Cardiac septum (tissue), 1 donor: Measurements from ENCODE around the gene SH3BGR. TPM values are rescaled to one million over a fixed set of nuclear protein-coding genes. Genes with fewer than 3 reads are reported as not detected.

Source experiments
- DNase-seq: peaks from one replicate; pipeline ENCODE4 v3.0.0-alpha.2; 2020; ENCODE audit warnings: low spot score
- intact Hi-C: fragments of 100-400 bp; cut with DNase I; formaldehyde crosslinking; loops from one replicate; pipeline ENCODE4 v1.14.0; 2022
- total RNA-seq: library from RNA; stranded (reverse); fragmentation: NEBNext Ultra II Directional; extraction: Animal tissue kit (Norgen Biotek cat#: 25700); gene quantifications from one replicate; pipeline ENCODE4 v1.2.1, GENCODE V29; 2021
- donor health status: DM: no; HTN: no; CAD: no.

SH3BGR gene
- total RNA-seq, 1 donor from 2014 or later: 209 TPM

DNA sequence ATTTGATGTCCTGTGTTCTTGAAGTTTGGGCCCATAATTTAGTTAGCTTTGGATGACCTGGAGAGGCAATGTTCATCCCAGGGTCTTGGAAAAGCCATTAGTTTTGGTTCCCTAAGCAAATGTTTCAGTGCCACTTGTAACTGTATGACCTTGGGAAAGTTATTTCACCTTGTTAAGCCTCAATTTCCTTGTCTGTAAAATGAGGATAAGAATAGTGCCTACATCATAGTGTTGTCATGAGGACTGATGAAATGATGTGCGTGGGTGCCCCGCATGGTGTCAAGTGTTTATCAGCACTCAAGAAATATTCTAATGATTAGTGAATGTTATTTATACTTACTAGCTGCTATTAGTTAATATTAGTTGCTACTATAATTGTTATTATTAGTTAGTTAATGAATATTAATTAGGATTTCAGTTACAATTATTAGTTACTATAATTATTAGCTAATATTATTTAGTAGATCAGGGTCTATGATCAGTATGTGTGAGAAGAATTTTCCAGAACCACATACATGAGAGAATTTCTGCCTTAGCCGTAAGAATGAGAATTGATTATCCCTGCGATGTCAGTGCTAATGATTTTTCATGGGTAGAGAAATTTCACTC, 1.9 kb downstream of the SH3BGR start:
- intact Hi-C loops: no loop called here
- no peak for DNase-seq

DNA sequence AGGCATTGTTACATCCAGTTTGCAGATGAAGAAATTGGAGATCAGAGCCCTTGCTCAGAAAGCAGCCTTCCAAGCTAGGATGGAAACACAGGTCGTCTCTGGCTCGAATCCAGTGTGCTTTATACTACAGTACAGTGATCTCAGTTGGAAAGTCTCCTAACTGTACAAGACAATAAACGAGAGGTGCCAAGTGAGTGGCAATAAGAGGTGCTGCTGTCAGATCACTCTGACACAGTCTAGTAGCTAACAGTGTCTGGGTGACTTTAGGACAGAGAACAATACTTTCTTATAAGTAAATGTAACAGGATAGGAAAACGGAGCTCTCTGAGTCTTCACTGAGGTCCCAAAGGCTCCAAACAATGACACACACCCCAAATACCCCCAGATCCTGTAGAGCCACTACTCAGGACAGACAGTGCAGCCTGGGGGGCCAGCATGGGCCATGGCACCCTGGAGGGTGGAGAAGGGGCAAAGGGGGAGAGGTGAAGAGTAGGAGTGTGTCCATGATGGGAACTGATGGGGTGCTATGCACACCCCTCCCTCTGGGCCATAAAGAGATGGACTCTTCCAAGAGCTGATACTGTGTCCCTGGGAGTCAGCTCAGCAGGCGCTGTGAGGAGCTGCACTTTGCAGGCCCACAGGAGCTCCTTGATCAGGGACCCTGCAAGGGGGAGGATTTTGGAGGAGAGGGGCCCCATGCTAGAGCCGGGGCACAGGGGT, 3.3 kb downstream of the SH3BGR start:
- intact Hi-C loops: no loop called here
- DNase-seq: no peak

DNA sequence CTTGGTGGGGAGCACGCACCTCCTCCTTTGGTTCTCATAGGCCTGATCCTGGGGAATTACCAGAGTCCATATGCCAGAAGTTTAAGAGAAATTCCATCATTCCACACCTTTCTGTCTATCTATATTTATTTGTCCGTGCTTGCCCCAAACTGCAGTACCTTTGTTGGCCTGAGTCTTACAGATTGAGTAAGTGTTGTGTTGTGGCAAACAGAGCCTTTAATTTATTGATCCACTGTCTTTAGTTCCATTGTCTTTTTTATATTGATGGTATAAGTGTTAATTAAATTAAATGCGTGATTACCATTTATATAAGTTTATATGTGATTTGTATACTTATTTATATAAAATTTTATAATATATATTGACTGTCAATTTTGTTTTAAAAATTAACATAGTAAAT, 4.9 kb downstream of the SH3BGR start:
- intact Hi-C loops: no loop called here
- no peak for DNase-seq

DNA sequence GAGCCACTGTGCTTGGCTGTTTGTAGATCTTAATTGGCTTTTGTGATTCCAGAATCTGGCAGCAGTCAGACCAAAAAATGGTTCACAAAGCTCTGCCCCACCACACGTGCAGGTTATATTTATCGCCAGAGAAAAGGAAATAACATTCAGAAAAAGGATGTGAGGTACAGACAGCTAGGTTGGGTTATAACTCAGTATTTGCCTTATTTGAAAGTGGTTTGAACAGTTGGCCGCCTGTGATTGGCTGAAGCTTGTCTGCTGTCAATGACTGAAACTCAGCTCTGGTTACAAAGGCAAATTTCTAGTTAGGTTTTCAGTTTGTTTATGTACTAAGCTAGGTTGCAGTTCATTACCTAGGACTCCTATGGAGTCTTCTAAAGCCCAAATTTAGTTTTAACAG, 9.6 kb downstream of the SH3BGR start:
- intact Hi-C loops: no loop called here
- no peak for DNase-seq

DNA sequence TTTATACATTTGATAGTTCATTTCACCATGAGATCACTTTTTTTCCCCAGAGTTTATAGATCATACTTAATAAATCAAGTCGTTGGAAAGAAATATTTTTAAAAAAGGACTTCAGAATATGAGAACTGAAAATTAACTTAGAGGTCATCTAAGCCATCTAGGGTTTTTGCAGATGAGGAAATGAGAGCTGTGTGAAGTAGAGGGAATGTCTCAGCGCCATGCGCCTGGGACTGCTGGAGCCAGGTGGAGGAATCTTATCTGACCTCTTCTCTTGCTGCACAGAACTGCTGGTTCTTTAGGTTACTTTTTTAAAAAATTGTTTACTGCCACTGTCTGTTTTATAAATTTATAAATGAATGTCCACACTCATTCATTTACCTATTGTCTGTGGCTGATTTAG, 11.5 kb downstream of the SH3BGR start:
- DNase-seq: no peak
- intact Hi-C loops: no loop called here

DNA sequence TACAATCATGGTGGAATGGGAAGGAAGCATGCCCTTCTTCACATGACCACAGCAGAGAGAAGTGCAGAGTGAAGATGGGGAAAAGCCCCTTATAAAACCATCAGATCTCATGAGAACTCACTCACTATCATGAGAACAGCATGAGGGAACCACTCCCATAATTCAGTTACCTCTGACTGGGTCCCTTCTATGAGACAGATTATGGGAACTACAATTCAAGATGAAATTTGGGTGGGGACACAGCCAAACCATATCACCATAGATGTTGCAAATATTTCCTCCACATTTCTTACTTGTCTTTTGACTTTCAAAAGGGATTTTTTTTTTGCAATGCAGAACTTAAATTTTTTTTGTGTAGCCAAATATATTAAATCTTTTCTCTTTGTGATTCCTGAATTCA, 14.8 kb downstream of the SH3BGR start:
- DNase-seq: no peak
- intact Hi-C loops: no loop called here

DNA sequence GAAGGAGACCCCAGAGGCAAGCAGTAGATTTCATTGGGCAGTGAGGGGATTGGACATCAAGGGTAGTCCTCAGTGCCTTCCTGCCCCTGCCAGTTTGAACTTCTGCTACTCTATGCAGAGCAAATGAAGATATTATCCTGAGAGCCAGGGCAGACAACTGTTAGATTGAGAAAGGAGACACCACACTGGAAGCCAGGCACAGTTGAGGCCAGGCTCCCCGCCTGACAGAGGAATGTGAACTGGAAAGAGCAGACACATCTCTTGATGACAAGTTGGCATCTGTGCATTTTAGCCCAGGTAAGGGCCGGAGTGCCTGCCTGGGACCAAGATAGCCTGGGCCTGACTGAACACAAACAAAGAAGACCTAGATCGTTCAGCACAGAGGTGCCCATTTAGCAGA, 16.0 kb downstream of the SH3BGR start:
- intact Hi-C loops: no loop called here
- no peak for DNase-seq

DNA sequence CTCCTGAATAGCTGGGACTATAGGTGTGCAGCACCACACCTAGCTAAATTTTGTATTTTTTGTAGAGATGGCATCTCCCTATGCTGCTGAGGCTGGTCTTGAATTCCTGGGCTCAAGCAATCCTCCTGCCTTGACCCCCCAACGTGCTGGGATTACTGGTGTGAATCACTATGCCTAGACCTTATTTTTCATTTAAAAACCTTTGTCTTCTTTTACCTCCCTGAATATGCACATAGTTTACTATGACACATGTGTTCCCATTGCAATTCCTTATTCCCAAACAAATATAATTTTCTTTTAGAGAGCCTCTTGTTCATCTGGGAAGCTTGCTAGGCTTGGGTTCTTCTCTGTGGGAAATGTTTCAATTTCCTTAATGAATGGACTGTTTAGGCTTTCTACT, 16.8 kb downstream of the SH3BGR start:
- no peak for DNase-seq
- intact Hi-C loops: no loop called here

DNA sequence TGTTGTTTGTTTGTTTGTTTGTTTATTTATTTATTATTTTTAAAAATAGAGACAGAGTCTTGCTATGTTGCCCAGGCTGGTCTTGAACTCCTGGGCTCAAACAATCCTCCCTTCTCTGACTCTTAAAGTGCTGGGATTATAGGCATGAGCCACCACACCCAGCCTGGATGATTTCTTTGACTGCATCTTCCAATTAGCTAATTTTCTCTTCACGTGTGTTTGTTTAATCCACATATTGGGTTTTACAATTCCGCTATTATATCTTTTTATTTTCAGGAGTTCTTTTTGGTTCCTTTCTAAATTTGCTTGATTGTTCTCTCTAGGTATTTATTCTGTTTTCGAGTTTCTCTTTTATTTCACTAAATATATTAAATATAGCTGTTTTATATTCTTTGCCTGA, 19.8 kb downstream of the SH3BGR start:
- intact Hi-C loops: no loop called here
- DNase-seq: no peak

DNA sequence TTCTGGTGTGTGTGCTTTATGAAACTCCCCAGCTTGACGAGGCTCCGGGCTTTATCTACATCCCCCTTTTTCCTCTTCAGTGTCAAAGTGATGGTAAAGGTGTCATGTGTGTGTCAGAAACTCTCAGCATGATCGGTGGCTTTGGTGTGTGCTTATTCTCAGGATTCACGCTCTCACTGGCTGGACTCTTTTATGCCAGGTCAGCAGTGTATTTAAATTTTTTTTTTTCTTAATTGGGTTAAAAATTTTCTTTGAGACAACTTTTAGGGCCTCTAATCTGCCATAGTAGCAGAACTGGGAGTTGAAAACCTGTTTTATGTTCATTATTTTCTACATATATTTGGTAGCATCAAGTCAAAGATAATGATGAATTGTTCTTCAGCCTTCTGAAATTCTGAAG, 21.0 kb downstream of the SH3BGR start:
- no peak for DNase-seq
- intact Hi-C loops: no loop called here

DNA sequence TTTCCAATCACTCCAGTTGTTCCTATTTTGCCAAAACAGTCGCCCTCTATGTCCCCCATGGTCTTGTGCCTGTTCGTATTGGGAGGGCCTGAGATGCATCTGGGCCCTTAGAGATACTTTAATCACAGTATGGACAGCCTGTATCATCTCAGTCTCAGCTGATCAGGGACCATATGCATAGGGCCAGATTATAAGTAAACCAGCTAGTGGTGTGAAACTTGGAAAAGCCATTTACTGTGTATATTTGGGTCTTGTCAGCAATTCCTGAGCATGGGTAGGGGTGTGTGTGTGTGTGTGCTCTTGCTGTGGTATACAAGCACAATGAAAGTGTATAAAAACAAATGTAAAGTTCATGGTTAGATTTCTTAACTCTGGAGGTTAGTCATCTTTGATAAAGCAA, 22.8 kb downstream of the SH3BGR start:
- intact Hi-C loops: no loop called here
- DNase-seq: no peak

DNA sequence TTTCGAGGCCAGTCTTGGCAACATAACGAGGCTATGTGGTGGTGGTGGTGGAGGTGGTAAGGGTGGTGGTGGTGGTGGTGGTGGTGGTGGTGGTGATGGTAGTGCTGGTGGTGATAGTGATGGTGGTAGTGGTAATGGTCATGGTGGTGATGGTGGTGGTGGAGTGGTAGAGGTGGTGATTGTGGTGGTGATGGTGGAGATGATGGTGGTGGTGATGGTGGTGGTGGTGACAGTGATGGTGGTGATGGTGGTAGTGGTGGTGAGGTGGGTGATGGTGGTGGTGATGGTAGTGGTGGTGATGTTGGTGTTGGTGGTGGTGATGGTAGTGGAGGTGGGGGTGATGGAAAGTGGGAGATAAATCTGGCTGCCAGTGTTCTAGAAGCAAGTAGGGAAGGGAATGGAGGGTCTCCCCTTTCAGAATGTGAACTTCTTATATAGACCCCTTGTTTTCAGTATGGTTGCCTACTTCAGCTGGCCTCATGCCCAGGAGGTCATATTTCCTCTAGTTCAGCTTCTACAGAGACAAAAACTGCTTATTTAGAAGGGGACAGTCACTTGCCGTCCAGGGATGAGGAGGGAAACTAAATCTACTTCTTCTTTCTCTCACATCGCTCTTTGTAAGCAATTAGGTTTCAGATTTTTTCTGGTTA, 27.5 kb downstream of the SH3BGR start:
- DNase-seq: no peak
- intact Hi-C loops: no loop called here

DNA sequence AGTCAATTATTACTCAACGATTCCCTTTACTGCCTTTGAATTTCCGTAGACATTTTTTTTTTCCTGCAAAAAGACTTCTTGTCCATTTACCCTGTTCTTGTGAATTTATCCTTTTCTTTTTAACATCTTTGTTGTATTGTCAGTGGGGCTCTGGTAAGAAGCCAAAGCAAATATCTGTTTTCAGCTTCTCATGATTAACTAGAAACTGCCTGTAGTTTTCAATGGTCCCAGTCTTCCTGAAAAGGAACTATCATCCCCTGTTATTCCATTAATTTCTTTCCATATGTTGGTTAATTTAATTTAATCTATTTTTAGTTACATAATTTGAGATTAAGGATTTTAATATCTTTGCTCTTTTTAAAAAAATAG, 28.0 kb downstream of the SH3BGR start:
- intact Hi-C loops: no loop called here

DNA sequence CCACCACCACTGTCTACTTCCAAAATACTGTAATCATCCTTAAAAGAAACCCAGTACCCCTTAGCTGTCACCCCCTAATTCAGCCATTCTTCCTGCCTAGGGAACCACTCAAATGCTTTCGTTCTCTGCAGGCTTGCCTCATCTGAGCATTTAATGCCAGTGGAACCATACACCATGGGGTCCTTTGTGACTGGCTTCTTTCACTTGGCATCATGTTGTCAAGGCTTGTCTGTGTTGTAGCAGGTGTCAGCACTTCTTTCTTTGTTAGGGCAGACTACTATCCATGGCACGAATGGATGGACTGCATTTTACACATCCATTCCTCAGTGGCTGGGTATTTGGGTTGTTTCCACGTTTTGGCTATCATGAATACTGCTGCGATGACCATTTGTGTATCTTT, 28.5 kb downstream of the SH3BGR start:
- intact Hi-C loops: no loop called here
- no peak for DNase-seq

More for the DNA sequence above, 28.0 kb downstream of the SH3BGR start:
- DNase-seq: no peak

DNA sequence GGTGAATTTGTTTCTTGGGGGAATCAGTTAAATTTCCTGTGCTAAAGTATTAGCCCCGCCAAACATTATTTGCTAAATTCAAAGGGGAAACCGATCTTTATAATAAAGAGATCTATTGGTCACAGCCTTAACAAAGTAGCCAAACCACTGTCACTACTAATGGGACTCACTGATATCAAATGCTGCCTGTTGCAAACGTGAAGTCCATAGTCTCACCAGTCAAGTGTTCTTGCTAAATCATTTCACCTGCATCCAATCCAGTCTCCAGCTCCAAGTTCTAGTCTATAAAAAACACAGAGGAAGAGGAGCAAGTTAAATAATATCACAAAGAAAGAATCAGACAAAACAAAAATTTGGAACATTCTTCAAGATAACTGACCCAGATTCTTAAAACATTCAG, 30.1 kb downstream of the SH3BGR start:
- intact Hi-C loops: no loop called here
- no peak for DNase-seq

DNA sequence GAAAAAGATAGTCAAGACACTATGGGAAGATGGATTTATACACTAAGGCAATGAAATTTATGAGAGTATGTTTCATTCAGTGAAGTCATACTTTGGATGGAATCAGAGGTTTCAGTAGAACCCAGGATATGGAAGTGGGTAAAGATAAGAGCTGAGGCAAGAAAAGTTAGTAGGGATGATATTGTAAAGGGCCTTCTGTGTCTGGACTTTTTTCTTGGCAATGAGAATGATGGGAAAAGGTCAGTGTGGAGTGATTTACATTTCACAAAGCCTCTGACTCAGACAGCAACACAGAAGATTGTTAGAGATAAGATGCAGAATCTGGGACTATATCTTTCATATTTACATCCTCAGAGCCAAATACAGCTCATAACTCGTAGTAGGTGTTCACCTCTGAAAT, 32.1 kb downstream of the SH3BGR start:
- DNase-seq: no peak

DNA sequence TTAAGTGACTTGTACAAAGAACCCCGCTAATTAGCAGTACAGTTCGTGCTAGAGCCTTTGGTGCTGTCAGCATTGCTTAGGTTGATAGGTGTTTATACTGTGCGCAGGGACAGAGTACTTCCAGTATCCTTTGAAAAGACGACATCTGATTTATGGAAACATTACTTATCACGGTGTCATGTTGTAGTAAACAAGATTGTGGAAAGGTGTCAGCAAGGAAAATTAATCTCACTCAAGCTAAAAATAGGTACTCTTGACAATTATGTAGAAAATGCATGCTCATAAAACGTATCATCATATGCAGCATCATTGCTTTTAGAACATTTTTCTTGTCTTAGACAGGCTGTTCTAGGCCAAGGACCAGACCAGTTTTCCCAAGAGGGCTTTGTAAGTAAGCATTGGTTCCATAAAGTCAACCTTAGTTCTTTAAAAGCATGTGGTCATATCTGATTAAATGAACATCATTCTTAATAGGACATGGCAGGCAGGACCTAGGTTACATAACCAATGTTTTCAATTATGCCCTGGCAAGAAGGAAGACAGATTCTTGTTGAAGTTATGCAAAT, 33.0 kb downstream of the SH3BGR start:
- DNase-seq: no peak
- intact Hi-C loops: no loop called here

More for the DNA sequence above, 32.1 kb downstream of the SH3BGR start:
- intact Hi-C loops: no loop called here

DNA sequence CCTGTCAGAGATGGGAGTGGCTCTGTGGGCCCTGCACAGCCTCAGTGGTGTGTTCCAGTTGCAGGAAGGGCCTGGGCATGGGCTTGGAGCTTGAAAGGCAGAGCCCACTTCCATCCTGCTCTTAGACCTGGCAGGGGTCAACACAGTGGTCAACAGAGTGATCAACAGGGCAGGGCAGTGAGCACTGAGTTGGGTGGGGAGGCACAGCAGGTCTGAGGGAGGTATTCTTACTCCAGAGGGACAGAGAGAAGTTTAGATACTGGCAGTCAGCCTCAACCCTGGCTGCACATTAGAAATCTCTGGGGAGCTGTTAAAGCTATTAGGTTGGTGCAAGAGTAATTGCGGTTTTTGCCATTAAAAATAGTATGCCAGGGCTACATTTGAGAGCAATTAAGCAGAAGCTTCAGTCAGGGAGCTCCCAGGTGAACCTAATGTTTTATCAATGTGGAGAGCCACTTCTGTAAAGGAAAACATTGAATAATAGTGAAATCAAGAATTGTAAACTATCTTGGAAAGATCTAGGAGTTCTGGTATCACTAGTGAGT, 37.7 kb downstream of the SH3BGR start:
- intact Hi-C loops: no loop called here
- DNase-seq: no peak

DNA sequence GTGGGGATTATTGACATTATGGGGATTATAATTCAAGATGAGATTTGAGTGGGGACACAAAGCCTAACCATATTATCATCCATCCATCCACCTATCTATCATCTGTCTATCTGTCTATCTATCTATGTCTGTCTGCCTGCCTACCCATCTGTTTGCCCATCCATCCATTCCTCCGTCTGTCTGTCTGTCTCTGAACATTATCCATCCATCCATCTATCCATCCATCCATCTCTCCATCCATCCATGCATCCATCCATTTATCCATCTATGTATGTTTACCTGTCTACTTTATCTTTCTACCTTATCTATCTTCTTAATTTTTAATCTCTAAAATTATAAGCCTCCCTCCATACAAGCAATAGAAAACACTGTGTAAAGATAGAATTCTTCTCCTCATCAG, 47.4 kb downstream of the SH3BGR start:
- DNase-seq: no peak
- intact Hi-C loops: no loop called here

DNA sequence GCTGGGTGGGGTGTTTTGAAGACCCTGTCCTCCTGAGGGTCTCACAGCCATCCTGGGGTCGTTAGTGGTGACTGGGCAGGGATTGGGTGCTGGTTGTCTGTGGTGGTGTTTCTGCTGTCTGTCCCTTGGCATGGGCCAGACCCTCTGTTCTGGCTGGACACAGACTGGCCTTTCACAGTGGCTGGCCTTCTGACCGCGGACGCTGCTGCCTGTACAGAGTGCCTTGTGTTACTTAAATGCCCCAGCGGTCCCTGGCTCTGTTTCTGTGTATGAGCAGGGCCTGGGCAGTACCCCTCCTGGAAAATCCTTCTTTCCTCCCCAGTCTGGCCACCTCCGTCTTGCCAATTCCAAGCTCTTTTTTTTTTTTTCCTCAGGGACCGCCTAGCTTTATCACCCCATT, 50.9 kb downstream of the SH3BGR start:
- no peak for DNase-seq
- intact Hi-C loops: no loop called here
